Stimulated activated CD8-positive, alpha-beta memory T cell treated with anti-CD3 and anti-CD28 coated beads, Interleukin-12 subunit alpha, Interleukin-12 subunit beta, amount 100 ng/mL, for 24 hours (primary cell): ENCODE measurements around the gene ECD.
"Not testable (repeated sequence)": the region's sequence is repeated elsewhere in the genome, so short reads cannot be mapped to it uniquely, and the experiment has no call there.

ENCODE experiments used
- DNase-seq: peaks from one replicate; pipeline ENCODE4 v3.0.0-alpha.2; 2020; ENCODE audit errors: extremely low read depth

The ECD gene

DNA sequence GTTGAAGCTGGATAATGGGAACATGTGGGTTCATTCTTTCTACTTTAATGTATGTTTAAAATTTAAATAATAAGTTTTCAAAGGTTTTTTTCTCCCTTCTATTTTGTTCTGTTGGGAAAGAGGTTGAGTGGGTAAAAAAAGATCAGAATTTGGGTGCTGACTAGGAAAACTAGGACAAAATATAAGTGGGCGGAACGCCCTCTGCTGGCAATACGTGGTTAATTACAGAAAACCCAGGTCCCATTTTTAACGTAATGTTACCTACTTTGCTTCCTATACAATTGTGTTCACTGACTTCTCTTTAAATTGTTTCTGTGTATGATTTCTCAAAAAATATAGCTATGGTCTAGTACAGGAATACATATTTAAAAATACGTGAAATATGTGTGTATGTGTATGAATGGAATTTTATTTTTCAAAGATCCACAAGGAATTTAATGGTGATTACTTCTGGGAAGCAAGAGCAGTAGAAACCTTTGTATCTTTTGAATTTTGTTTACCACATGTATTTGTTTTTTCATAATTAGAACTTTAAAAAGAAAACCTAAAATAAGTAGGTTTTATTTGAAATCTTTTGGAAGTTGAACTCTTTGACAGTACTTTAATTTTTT is 8.7 kb downstream of the ECD start:
- peak; percentile 9 for DNase-seq

DNA sequence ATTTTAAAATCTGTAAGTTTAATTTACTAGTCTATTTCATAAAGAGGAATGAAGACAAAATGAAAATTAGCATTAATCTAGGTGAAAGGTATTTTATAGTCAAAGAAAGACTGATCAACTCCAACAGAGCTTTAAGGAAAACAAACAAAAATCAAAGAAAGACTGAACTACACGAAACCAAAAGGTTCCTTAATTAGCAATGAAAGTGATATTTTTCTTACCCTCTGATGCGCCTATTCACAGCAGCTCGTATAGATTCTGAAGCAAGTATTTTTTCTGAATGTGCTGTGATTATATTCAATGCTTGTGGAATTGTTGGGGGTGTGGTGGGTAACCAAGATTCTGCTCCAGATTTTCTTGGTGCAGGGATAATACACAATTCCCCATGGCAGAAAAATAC is 11.8 kb downstream of the ECD start:
- DNase-seq = no peak

DNA sequence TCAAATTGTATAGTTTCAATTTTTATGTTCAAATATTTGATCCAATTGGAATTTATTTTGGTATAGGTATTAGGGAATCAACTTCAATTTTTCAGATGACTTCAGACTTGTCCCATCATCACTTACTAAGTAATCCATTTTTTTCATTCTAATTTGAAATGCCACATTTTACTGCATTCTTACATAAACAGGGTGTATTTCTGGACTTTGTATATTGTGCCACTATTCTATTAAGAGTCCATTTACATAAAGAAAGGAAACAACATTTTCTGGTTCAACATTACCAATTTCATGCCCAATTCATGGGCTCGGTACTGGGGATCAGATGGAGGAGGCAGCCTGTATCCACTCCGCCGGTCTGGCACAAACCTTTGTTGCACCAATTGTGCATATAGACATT is 15.8 kb downstream of the ECD start:
- DNase-seq = no peak

DNA sequence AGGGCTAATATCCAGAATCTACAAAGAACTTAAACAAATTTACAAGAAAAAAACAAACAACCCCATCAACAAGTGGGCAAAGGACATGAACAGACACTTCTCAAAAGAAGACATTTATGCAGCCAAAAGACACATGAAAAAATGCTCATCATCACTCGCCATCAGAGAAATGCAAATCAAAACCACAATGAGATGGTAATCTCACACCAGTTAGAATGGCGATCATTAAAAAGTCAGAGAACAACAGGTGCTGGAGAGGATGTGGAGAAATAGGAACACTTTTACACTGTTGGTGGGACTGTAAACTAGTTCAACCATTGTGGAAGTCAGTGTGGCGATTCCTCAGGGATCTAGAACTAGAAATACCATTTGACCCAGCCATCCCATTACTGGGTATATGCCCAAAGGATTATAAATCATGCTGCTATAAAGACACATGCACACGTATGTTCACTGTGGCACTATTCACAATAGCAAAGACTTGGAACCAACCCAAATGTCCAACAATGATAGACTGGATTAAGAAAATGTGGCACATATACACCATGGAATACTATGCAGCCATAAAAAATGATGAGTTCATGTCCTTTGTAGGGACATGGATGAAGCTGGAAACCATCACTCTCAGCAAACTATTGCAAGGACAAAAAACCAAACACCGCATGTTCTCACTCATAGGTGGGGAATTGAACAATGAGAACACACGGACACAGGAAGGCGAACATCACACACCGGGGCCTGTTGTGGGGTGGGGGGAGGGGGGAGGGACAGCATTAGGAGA is 17.0 kb downstream of the ECD start:
- DNase-seq = not testable (repeated sequence)

DNA sequence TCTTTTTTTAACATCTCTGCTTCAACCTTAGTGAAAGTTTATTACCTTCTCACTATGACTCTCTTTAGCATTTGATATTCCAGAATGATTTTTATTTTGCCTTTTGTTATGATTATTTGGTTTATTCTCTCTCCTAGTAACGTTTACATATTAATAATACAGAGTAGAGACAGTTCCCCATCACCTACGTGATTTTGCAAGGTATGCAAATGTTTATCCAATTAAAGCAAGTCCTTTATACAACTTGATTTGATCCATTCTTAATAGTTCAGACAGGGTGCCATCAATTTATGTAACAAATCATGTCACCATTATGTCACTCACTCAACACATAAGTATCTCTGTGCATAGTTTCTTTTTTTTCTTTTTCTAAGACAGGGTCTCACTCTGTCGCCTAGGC is 26.2 kb downstream of the ECD start:
- DNase-seq = no peak

DNA sequence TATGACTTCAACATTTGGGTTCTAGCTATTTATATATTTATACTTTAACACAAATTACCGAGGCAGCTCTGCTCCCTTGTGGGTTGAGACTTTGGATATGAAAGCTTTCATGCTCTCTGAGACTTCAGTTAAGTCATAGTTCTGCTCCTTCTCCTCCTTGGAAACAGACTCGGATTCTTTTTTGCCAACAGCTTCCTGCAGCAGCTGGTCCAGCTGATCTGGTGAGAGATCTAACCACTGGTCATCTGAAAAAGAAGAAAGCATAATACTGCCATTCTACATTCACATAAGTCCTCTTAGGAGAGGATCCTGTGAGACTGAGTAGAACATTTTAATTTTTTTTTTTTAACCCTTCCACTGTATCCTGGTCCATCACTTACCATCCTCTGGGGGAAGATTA is 28.6 kb downstream of the ECD start:
- DNase-seq = no peak

DNA sequence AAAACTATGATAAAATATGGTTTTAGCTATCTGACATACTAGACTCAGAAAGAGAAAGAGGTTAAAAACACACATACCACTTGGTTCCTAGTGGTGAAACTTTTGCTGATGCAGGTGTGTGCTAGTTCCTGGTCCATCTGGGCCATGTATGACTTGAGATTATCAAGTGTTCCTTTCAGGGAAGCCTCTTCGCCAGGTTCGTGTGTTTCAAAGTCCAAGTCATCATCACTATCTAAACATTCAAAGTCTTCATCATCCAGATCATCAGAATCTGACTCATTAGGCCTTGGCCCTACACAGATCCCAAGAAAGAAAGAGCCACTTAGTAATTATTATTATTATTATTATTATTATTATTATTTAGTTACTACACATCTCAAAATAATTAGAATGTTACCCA is 31.2 kb downstream of the ECD start:
- no peak for DNase-seq

DNA sequence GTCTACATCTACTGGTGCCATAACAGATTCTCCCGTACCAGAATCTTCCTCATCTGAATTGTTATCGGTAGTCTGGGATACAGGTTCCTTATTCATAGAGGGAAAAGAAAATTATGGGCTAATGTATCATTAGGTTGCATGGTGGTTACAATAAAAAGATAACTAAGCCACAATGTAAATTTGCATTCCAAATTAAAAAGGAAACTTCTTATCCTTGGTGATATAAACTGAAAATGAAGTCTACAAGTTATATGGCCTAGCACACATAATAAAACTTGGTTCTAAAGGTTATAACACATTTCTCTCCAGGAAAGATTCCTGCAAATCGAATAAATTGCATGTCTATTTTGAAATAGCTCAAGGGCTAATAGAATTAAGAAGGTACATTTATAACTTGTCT is 33.1 kb downstream of the ECD start:
- DNase-seq = no peak

DNA sequence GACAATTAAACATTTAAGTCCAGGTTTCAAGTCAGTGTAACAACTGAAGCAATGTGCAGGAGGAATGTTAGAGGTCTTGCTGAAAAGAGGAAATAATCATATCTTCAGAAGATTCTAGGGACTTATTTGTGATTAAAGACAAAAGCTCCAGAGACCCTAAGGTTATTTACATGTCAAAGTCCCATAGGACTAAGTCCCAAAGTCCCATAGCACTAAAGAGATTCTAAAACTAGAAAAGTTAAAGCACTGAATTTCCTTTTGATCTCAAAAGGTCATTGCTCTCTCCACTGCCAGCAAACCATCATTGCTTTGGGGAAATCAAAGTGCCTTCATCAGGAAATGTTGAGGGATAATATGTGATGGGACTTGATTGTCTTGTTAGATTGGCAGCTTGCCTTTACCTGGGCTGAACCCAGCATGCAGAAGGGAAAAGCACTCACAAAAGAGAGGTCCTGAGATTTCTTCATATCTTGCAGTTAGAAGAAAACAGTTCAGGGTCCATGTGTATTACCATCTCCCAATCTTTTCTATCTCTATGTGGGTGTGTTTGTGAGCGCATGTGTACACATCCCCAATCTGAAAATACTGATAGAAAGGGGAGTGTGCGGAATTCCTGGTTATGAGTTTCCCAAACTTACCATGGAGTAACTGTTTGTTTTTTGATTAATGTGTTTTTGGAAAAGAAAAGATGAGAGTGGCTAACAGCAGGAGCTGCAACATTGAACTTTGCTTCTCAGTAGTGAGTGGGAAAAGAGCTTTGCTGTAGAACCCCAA is 35.7 kb downstream of the ECD start:
- DNase-seq = no peak

DNA sequence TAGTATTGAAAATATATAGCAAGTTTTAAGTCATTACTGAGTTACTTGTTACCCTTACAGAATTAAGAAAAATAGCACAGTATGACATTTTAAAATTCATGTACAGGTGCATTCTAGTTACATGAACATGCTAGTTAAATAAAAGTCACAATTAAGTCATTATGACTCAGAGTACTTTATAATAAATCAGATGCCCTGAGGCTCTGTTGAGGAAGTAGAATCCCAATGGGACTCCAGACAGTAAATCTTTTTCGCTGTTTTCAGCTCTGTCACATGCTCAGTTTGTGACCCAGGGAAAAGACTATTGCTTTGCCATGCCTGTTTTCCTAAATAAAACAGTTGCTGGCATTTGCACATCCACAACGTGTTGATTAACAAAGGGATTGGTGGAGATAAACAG is 36.5 kb downstream of the ECD start:
- no peak for DNase-seq

DNA sequence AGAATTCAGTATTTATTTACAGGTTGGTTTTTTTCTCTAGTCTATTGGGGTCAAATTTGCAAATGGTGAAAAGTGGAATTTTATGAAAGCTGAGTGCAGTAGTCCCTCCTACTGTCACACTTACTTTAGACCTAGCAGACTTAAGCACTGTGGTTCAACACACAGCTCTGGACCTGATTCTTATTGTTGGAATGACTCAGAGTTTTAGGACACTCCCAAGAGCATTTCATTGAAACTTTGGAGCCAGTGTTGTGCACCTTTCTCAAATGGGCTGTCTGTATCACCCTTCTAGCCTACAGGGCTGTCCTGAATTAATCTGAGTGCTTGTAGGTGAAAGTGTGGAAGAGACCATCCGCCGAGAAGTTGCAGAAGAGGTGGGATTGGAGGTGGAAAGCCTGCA is 41.5 kb downstream of the ECD start:
- DNase-seq = no peak

DNA sequence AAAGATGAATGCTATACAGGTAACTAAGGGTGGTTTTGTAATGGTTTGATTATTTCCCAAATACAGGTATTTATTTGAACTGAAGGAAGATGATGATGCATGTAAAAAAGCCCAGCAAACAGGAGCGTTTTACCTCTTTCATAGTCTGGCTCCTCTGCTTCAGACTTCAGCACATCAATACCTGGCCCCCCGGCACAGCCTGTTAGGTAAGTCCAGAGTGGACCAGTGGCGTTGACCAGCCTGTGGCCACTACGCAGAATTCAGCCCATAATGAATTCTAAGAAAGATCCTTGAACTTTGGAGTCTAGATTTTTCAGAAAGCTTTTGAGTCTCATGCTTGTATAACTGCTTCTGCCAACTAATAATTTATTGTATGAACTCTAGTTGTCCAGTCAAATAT is 47.9 kb downstream of the ECD start:
- DNase-seq = no peak

DNA sequence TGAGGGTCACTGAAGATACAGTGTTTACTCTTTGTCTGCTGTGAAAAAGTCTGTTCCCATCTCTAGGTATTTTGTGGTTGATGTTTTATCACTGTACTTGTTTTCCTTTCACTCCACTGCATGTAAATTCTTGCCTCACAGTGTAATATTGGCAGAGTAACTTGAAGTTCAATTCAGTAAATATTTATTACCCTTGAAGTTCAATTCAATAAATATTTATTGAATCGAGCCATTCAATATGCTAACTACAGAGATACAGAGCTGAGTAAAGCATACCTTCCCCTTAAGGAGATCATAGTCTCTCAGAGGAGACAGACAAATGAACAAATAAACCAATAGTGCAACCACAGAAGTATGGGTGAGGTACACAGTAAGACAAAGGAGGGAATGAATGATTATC is 48.4 kb downstream of the ECD start:
- DNase-seq = no peak

DNA sequence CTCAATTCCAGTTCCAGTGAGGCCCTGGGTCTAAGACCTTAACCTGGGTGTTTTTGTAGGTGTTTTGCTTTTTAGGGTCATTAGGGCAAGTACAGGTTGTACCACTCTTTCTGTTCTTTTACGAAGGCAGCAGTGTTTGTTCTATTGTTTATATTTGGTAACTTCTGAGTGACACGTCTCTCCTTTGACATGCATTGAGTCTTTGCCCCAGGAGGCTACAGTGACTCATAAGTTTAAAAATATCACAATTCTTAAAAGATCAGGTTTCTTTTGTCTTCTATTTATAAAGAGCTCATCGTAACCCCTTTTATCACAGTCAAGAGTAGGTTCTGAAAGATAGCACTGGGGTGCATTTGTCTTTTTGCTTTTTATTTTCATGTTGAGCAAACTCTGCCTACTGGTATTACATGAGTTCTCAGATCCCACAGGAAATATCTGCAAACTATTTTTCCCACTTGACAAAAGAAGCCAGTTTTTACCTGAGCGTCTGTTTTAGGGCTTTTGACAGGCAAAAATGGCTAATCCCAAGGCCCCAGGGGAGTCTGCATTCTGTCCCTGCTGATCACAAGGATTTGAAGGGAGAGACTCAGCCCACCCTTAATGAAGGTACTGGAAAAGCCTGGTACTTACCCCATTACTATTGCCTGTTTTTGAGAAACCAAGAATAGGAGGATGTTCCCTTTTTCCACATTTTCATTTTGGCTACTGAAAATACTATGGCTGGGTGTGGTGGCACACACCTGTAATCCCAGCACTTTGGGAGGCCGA is 49.6 kb downstream of the ECD start:
- no peak for DNase-seq

DNA sequence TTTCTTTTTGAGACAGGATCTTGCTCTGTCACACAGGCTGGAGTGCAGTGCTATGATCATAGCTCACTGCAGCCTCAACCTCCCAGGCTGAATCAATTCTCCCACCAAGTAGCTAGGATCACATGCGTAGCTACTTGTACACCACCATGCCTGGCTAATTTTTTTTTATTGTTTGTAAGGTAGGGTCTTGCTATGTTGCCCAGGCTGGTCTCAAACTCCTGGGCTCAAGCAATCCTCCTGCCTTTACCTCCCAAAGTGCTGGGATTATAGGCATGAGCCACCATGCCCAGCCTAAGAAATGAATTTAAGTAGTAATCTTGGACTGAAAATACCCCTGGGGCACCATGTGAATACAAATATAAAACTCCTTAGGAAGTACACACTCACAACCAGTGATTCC is 51.8 kb downstream of the ECD start:
- no peak for DNase-seq

DNA sequence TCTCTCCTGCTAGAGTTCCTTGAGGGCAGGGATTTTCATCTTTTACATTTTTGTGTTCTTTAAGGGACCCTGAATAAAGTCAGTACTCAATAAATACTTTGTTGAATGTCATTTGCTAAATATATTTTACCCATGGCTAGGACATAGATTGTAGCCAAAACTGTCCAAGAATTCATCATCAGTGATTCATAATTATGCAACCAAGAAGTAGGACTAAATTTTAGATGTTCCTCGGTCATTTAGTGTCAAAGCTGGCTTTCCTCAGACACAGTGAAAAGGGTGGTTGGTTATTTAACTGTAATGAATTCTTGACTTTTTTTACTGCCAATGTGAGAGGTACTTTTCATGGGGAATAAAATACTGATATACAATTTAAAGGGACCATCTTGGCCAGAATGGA is 54.3 kb downstream of the ECD start:
- no peak for DNase-seq

DNA sequence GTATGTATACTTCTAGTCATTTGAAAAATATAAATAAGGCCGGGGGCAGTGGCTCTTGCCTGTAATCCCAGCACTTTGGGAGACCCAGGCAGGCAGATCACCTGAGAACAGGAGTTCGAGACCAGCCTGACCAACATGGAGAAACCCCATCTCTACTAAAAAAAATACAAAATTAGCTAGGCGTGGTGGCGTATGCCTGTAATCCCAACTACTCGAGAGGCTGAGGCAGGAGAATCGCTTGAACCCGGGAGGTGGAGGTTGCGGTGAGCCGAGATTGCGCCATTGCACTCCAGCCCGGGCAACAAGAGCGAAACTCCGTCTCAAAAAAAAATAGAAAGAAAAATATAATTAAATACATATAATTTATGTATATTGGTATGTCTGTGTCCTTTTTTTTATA is 55.8 kb downstream of the ECD start:
- DNase-seq = not testable (repeated sequence)

DNA sequence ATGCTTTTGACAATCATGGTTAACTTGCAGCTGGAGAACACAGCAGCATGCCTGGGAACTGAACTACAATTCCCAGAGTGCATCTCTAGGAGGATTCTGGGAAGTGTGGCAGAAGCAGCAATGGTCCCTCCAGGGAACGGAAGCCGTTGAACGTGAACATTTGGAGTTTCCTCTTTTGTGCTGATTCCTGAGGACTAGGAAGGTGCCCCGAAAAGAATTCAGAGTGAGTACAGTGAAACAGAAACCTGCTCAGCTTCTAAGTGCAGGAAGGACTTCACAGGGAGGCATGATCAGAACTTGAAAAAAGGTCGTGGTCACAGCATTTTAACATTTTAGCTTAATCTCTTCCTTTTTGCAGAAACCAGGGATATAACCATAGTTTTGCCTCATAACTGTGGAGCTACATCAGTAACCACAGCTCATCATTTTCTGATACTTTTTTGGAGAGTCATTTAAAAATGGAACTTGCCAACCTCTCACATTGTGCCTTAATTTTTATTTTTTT is 57.4 kb downstream of the ECD start, which contains the start of gene NUDT13:
Gene NUDT13 (plus strand): TSS at position 111 of the 505 bp plus-strand sequence. CDS start 3,911 bp downstream, outside the sequence.
- DNase-seq = no peak

DNA sequence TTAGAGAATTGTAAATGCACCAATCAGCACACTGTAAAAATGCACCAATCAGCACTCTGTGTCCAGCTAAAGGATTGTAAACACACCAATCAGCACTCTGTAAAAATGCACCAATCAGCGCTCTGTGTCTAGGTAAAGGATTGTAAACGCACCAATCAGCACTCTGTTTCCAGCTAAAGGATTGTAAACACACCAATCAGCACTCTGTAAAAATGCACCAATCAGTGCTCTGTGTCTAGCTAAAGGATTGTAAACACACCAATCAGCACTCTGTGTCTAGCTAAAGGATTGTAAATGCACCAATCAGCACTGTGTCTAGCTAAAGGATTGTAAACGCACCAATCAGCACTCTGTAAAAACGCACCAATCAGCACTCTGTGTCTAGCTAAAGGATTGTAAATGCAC is 58.6 kb downstream of the ECD start:
- DNase-seq = not testable (repeated sequence)

DNA sequence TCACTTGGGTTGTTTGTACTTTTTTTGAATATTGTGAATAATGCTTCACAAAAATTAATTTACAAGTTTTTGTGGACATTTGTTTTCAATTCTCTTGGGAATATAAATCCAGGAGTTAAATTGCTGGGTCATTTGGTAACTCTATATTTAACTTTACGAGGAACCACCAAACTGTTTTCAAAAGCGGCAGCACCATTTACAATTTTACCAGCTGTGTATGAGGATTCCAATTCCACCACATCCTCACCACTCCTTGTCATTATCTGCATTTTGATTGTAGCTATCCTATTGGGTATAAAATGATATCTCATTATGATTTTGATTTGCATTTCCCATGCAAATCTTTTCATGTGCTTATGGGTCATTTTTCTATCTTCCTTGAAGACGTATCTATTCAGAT is 61.5 kb downstream of the ECD start:
- no peak for DNase-seq

DNA sequence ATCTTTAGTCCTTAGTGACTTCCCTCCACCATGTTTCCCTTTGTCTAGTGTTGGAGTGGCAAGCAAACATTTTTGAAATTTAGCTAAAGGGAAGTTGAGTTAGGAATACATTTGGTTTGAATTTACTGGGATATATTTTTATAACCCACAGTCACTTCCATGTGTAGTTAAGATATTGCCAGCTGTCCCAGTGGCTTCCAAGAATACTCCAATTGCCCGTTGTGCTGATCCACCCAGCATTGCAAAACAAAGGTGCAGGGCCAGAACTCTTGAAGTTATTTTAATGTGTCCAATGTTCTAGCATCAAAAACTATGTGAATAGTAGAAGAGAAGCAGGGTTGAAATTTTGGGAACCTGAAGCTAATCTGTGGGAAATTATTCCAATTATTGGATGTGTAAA is 68.7 kb downstream of the ECD start:
- DNase-seq = no peak

DNA sequence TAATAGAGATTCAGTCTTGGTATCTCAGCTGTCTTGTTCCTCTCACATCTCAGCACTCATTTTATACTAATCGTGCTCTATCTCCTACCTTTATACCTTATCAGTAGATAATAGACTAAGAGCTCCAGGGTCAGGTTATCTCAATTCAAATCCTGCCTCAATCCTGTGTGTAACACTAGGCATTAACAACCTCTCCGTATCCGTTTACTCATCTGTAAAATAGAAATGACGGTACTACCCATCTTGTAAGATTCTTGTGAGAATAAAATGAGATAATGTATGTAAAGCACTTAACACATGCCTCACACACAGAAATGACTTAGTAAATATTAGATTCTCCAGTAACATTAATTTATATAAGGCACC is 70.5 kb downstream of the ECD start:
- no peak for DNase-seq
